Lower leg skin (tissue), 3 donors: Measurements from ENCODE around the gene CEP250.

Source experiments
- CTCF ChIP-seq, 3 donors: fragments of 450-650 bp; IDR thresholded peaks; one replicate each; pipeline ENCODE4 v1.5.1; 2016; ENCODE audit warnings: antibody characterized with exemption in 3 of 3, mild to moderate bottlenecking in 3 of 3, moderate library complexity in 2 of 3
- POLR2A ChIP-seq, 2 donors: fragments of 450-650 bp; IDR thresholded peaks; one replicate each; pipeline ENCODE4 v1.6.1; 2016 to 2017; ENCODE audit warnings: antibody characterized with exemption in 2 of 2, mild to moderate bottlenecking in 1 of 2, moderate library complexity in 1 of 2

GRCh38 chr20:35463455-35464300, 8.3 kb downstream of the CEP250 start:
- TF ChIP-seq POLR2A (IDR thresholded peaks at IDR 0.05) (no peak), CTCF (IDR thresholded peaks at IDR 0.05) (peak in 1 of 3 donors; percentile 30)
